ENCODE results near the gene BRAF. TPM values are rescaled to one million over a fixed set of nuclear protein-coding genes. Genes with fewer than 3 reads are reported as not detected.
"Not testable (repeated sequence)": the region's sequence is repeated elsewhere in the genome, so short reads cannot be mapped to it uniquely, and the experiment has no call there.

Gene BRAF
- total RNA-seq, 2 experiments from 2014 or later = 26.7 to 28.5 TPM

DNA sequence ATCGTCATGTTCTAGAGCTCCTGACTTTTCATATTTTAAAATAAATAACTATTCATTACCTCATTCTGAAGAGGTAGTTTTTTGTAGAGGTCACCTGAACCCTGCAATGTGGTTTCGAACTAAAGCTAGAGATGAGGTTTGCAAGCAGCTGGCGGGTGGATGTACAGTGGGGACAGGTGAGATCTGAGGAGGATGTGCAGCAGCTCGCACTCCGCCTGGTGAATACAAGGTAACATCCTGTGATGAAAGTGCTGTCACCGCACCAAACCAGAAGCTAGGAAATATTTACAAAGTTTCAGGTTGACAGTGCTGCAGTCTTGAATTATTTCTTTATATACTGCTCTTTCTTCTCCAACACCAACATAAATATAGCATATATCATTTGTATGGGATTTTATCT is 201.7 kb downstream of the BRAF start:
- Mint-ChIP-seq H3K27me3 (ENCODE audit: low read depth) (no peaks in the 10 kb centered on the region), H3K27ac (peak overlapping the region; percentile 16), H3K36me3 (ENCODE audit: low read depth) (no peaks in the 10 kb centered on the region), H3K9me3 (ENCODE audit: insufficient read depth) (no peaks in the 10 kb centered on the region), H3K4me3 (no peak overlapping the region), H3K4me1 (ENCODE audit: low read depth) (peaks cover 17% of the 10 kb centered on the region)
- DNase-seq = peak; percentile 66
- ATAC-seq = peak; percentile 90
- ChIA-PET CTCF (interaction anchor here (1.0 to 2.5 kb wide), 8 partner anchors 16 to 292 kb away, joined by 3 to 11 read pairs (median 3); partner anchors contain the start of gene MRPS33), POLR2A (interaction anchor here (0.8 kb wide), 1 partner anchor 8 kb away, joined by 5 read pairs; no protein-coding TSS in a partner anchor)

DNA sequence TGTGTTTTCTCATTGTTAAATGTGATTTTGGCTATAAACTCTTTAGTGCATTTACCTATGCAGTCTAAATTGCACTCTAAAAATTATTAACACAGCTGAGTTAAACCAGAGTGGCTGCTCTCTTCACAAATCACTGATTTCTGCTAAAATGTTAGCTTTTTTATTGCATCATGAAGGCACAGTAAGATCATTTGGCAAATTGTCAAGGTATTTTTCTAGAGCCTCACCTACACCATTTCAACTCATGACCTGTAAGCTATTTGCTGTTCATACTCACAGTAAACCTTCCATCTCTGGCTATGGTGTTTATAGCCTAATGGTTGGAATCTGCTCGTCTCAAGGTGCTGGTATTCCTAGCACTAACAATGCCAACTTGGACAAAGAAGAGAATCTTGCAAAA is 202.5 kb downstream of the BRAF start:
- Mint-ChIP-seq H3K4me3 (no peak overlapping the region), H3K27ac (no peak overlapping the region), H3K36me3 (ENCODE audit: low read depth) (no peaks in the 10 kb centered on the region), H3K9me3 (ENCODE audit: insufficient read depth) (no peaks in the 10 kb centered on the region), H3K4me1 (ENCODE audit: low read depth) (peaks cover 17% of the 10 kb centered on the region), H3K27me3 (ENCODE audit: low read depth) (no peaks in the 10 kb centered on the region)
- DNase-seq (no peak), ATAC-seq (no peak)
- CTCF ChIA-PET = interaction anchor here (0.6 to 2.5 kb wide), 7 partner anchors 15 to 292 kb away, joined by 3 to 11 read pairs (median 3); partner anchors contain the start of gene MRPS33
- POLR2A ChIA-PET = no interaction called here

DNA sequence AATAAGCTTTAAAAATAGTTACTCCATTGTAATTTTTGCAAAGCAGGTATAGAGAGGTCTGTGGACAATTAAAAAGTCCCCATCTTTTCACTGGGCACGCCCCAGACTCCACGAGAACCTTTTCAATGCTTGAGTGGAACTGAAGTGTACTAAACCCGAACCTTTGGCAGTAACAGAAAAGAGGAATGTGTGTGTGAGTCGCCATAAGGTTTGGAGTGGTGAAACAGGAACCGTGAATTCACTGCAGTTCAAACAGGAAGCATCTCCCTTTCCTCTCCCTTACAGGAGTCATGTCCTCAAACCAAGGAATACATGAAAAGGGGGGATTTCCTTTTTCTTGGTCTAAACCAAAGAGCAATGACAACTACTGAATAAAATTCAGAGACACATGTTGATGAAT is 205.0 kb downstream of the BRAF start:
- POLR2A ChIA-PET = no interaction called here
- no peaks in the 10 kb centered on the region for H3K9me3 Mint-ChIP-seq (ENCODE audit: insufficient read depth)
- CTCF ChIA-PET = interaction anchor here (0.8 kb wide), 1 partner anchor 291 kb away, joined by 3 read pairs; no protein-coding TSS in a partner anchor
- H3K27me3 Mint-ChIP-seq (ENCODE audit: low read depth) = no peaks in the 10 kb centered on the region
- peaks cover 1% of the 10 kb centered on the region for H3K36me3 Mint-ChIP-seq (ENCODE audit: low read depth)
- DNase-seq (no peak), ATAC-seq (no peak)
- H3K4me1 Mint-ChIP-seq (ENCODE audit: low read depth) = peaks cover 17% of the 10 kb centered on the region
- H3K27ac Mint-ChIP-seq = no peak overlapping the region
- no peak overlapping the region for H3K4me3 Mint-ChIP-seq

DNA sequence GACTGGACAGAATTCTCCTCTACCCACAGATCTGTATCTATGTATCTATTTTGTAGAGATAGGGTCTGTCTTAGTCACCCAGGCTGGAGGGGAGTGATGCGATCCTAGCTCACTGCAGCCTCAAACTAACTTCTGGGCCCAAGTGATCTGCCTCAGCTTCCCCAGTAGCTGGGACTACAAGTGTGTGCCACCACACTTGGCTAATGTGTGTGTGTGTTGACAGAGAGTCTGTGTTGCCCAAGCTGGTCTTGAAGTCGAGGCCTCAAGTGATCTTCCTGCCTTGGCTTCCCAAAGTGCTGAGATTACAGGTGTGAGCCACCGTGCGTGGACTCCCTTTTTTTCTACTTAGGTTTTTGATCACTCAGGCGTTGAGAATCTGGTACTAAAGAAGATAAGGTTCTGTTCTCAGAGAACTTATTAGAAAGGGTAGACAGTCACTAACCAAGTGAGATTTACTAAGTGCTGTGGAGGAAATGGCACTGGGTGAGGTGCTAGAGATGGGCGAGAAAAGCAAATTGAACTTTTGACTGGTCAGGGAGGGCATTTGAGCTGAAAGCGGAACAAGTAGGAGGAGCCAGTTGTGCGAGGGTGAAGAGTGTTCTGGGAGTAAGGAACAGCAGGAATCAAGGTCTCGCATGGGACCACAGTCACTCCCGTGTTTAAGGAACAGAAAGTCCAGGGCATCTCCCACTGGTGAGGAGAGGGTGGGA is 210.2 kb downstream of the BRAF start:
- H3K9me3 Mint-ChIP-seq (ENCODE audit: insufficient read depth) = no peaks in the 10 kb centered on the region
- H3K27ac Mint-ChIP-seq = peak overlapping the region; percentile 8
- ChIA-PET POLR2A (interaction anchor here (1.0 kb wide), 1 partner anchor 9 kb away, joined by 5 read pairs; no protein-coding TSS in a partner anchor), CTCF (no interaction called here)
- no peak overlapping the region for H3K4me3 Mint-ChIP-seq
- ATAC-seq (no peak), DNase-seq (no peak)
- H3K4me1 Mint-ChIP-seq (ENCODE audit: low read depth) = peaks cover 2% of the 10 kb centered on the region
- H3K27me3 Mint-ChIP-seq (ENCODE audit: low read depth) = no peaks in the 10 kb centered on the region
- peaks cover 23% of the 10 kb centered on the region for H3K36me3 Mint-ChIP-seq (ENCODE audit: low read depth)

DNA sequence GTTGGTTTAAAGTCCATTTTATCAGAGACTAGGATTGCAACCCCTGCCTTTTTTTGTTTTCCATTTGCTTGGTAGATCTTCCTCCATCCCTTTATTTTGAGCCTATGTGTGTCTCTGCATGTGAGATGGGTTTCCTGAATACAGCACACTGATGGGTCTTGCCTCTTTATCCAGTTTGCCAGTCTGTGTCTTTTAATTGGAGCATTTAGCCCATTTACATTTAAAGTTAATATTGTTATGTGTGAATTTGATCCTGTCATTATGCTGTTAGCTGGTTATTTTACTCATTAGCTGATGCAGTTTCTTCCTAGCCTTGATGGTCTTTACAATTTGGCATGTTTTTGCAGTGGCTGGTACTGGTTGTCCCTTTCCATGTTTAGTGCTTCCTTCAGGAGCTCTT is 212.3 kb downstream of the BRAF start:
- DNase-seq; POLR2A ChIA-PET; CTCF ChIA-PET; H3K27me3 Mint-ChIP-seq (ENCODE audit: low read depth); H3K27ac Mint-ChIP-seq; ATAC-seq; H3K4me3 Mint-ChIP-seq; H3K4me1 Mint-ChIP-seq (ENCODE audit: low read depth); H3K9me3 Mint-ChIP-seq (ENCODE audit: insufficient read depth): not testable (repeated sequence)
- H3K36me3 Mint-ChIP-seq (ENCODE audit: low read depth) = peaks cover 32% of the 10 kb centered on the region

DNA sequence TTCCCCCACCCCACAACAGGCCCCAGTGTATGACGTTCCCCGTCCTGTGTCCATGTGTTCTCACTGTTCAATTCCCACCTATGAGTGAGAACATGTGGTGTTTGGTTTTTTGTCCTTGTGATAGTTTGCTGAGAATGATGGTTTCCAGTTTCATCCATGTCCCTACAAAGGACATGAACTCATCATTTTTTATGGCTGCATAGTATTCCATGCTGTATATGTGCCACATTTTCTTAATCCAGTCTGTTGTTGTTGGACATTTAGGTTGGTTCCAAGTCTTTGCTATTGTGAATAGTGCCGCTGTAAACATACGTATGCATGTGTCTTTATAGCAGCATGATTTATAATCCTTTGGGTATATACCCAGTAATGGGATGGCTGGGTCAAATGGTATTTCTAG is 216.0 kb downstream of the BRAF start:
- POLR2A ChIA-PET, ATAC-seq: not testable (repeated sequence)

DNA sequence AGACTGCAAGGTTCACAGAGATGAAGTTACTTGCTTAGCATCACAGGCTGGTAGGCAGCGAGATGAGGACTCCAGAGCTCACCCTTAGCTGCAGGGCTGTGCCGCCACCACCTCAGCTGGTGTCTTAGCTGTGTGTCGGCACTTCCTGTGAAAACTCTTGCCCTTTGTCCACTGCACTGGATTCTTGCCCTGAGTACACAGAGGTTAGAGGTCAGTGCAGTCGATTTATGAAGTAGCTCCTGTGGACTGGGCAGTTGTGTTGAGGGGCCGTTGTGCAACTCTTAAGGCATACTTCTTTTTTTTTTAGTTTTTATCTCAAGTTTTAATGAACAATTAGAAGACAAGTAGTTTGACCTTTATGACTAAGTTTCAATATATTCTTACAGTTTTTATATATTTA is 217.6 kb downstream of the BRAF start:
- DNase-seq (no peak), ATAC-seq (no peak)
- Mint-ChIP-seq H3K9me3 (ENCODE audit: insufficient read depth) (no peaks in the 10 kb centered on the region), H3K36me3 (ENCODE audit: low read depth) (peaks cover 36% of the 10 kb centered on the region), H3K4me1 (ENCODE audit: low read depth) (no peaks in the 10 kb centered on the region), H3K27me3 (ENCODE audit: low read depth) (no peaks in the 10 kb centered on the region), H3K4me3 (no peak overlapping the region), H3K27ac (no peak overlapping the region)
- CTCF ChIA-PET = interaction anchor here (0.9 to 1.5 kb wide), 2 partner anchors 16 to 19 kb away, joined by 3 read pairs; no protein-coding TSS in a partner anchor
- POLR2A ChIA-PET = no interaction called here

More for the DNA sequence above, 216.0 kb downstream of the BRAF start:
- H3K4me3 Mint-ChIP-seq; H3K4me1 Mint-ChIP-seq (ENCODE audit: low read depth); H3K27ac Mint-ChIP-seq; H3K27me3 Mint-ChIP-seq (ENCODE audit: low read depth); H3K9me3 Mint-ChIP-seq (ENCODE audit: insufficient read depth); CTCF ChIA-PET; DNase-seq: not testable (repeated sequence)
- peaks cover 44% of the 10 kb centered on the region for H3K36me3 Mint-ChIP-seq (ENCODE audit: low read depth)

DNA sequence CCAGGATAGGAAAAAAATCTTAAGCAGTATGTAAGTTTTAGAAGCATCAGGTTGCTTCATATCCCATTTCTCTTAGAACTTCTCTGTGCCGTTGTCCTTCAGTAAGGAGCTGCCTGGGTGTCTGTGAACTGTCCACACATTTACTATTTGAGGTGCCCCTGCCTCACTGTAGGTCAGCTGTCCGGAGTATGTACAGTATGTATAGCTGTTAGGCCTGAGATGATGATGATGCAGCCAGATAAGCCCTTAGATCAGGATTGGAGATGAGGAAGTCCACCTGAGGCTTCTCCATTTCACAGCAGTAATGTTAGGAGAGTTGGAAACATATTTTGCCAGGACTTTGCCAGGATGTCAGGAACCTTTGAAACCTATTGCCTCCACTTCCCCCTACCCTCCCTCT is 220.5 kb downstream of the BRAF start:
- peaks cover 30% of the 10 kb centered on the region for H3K36me3 Mint-ChIP-seq (ENCODE audit: low read depth)
- no peaks in the 10 kb centered on the region for H3K27me3 Mint-ChIP-seq (ENCODE audit: low read depth)
- H3K4me3 Mint-ChIP-seq = no peak overlapping the region
- no peak for ATAC-seq
- H3K27ac Mint-ChIP-seq = no peak overlapping the region
- peak; percentile 13 for DNase-seq
- H3K4me1 Mint-ChIP-seq (ENCODE audit: low read depth) = peaks cover 7% of the 10 kb centered on the region
- POLR2A ChIA-PET = no interaction called here
- CTCF ChIA-PET = no interaction called here
- H3K9me3 Mint-ChIP-seq (ENCODE audit: insufficient read depth) = no peaks in the 10 kb centered on the region

DNA sequence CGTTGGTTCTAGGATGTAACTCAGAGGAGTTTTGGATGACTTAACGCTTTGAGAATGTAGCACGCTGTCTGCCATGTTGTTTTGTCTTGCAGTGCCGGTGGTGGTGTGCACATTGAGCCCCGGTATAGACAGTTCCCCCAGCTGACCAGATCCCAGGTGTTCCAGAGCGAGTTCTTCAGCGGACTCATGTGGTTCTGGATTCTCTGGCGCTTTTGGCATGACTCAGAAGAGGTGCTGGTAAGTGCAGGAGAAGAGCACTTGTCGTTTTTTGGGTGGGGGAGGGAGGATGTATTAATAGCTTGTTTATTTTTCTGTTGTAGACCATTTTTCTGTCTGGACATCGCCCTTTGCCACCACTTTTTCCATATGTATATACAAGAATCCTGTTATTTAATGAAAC is 222.0 kb downstream of the BRAF start:
- no peaks in the 10 kb centered on the region for H3K27me3 Mint-ChIP-seq (ENCODE audit: low read depth)
- ATAC-seq = no peak
- peaks cover 18% of the 10 kb centered on the region for H3K4me1 Mint-ChIP-seq (ENCODE audit: low read depth)
- peaks cover 31% of the 10 kb centered on the region for H3K36me3 Mint-ChIP-seq (ENCODE audit: low read depth)
- no peaks in the 10 kb centered on the region for H3K9me3 Mint-ChIP-seq (ENCODE audit: insufficient read depth)
- no peak overlapping the region for H3K4me3 Mint-ChIP-seq
- ChIA-PET POLR2A (interaction anchor here (0.7 kb wide), 1 partner anchor 351 kb away, joined by 4 read pairs; no protein-coding TSS in a partner anchor), CTCF (interaction anchor here (1.1 to 1.6 kb wide), 3 partner anchors 27 to 312 kb away, joined by 3 read pairs; partner anchors contain the start of gene MRPS33)
- DNase-seq = peak; percentile 19
- H3K27ac Mint-ChIP-seq = no peak overlapping the region

DNA sequence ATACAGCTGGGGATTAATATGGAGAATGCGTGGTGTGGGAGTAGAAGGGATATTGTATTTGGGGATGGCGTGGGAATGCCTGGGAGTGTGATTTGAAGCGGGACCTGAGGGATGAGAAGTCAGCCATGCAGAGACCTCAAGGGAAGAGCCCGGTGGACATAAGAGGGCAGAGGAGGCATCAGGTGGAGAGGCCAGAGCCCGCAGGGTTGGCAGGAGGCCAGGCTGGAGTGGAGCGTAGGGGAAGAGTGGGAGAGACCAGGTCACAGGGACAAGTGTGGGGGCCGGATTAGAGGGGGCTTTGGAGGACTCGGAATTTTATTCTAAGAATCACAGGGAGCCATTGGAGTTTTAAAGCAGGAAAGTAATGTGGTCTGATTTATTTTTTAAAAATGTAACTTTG is 226.3 kb downstream of the BRAF start:
- DNase-seq (no peak), ATAC-seq (no peak)
- peak overlapping the region; percentile 96 for H3K27ac Mint-ChIP-seq
- peaks cover 29% of the 10 kb centered on the region for H3K4me1 Mint-ChIP-seq (ENCODE audit: low read depth)
- H3K27me3 Mint-ChIP-seq (ENCODE audit: low read depth) = no peaks in the 10 kb centered on the region
- ChIA-PET CTCF (interaction anchor here (1.0 kb wide), 1 partner anchor 23 kb away, joined by 3 read pairs; no protein-coding TSS in a partner anchor), POLR2A (interaction anchor here (1.2 kb wide), 1 partner anchor 315 kb away, joined by 4 read pairs; no protein-coding TSS in a partner anchor)
- no peaks in the 10 kb centered on the region for H3K9me3 Mint-ChIP-seq (ENCODE audit: insufficient read depth)
- H3K4me3 Mint-ChIP-seq = peak overlapping the region; percentile 90
- H3K36me3 Mint-ChIP-seq (ENCODE audit: low read depth) = peaks cover 23% of the 10 kb centered on the region

DNA sequence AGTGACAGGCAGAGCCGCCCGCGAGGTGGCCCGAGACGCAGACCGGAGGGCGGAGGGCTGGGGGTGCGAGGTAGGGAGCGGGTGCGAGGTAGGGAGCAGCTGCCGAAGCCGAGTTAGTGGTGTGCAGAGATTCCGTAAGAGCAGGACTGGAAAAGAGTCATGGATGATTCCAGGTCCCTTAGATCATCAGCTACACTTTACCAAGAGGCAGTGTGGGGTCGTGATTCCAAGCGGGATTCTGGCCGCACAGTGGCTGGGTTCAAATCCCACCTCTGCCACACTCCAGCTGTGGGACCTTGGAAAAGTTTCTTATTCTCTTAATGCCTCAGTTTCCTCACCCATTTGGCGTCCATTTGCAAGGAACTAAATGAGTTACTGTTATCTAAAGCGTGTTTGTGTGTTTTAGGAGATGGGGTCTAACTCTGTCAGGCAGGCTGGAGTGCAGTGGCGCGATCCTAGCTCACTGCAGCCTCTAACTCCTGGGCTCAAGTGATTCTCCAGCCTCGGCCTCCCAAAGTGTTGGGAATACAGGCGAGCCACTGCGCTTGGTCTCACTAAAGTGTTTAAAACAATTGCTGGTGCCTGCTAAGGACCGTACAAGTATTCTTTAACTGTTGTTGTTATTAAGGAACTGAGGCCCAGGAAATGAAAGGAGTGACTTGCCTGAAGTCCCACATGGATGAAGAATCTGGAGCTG is 227.1 kb downstream of the BRAF start:
- peak overlapping the region; percentile 96 for H3K27ac Mint-ChIP-seq
- peaks cover 21% of the 10 kb centered on the region for H3K36me3 Mint-ChIP-seq (ENCODE audit: low read depth)
- no peak for DNase-seq
- POLR2A ChIA-PET = interaction anchor here (1.2 kb wide), 1 partner anchor 316 kb away, joined by 4 read pairs; no protein-coding TSS in a partner anchor
- H3K4me3 Mint-ChIP-seq = peak overlapping the region; percentile 90
- CTCF ChIA-PET = interaction anchor here (1.0 kb wide), 1 partner anchor 24 kb away, joined by 3 read pairs; no protein-coding TSS in a partner anchor
- no peaks in the 10 kb centered on the region for H3K9me3 Mint-ChIP-seq (ENCODE audit: insufficient read depth)
- peaks cover 29% of the 10 kb centered on the region for H3K4me1 Mint-ChIP-seq (ENCODE audit: low read depth)
- ATAC-seq = no peak
- no peaks in the 10 kb centered on the region for H3K27me3 Mint-ChIP-seq (ENCODE audit: low read depth)

Data from activated CD8-positive, alpha-beta T cell treated with anti-CD3 and anti-CD28 coated beads, Interleukin-2, amount 10 ng/mL, durations not matched to agents 7 days and 5 days (primary cell).